ENCODE measurements around the gene SPINT1.

GRCh38 chr15:40855706-40856234, 11.9 kb downstream of the SPINT1 start:
- TF ChIP-seq CTCF (IDR thresholded peaks at IDR 0.05; ENCODE audit: low read depth, low read length) (no peak), EZH2phosphoT487 (IDR thresholded peaks at IDR 0.05; ENCODE audit: low read depth) (no peak)
